Karpas-422 (cell line): ENCODE measurements around the gene PDE8B. TPM values are rescaled to one million over a fixed set of nuclear protein-coding genes. Genes with fewer than 3 reads are reported as not detected.

Experiments used
- DNase-seq: peaks from one replicate; pipeline ENCODE4 v3.0.0-alpha.2; 2015
- H2AFZ ChIP-seq: fragments of 200-600 bp; sonication (generic); 2 replicates; pipeline ENCODE4 v1.6.1; 2014; ENCODE audit warnings: antibody characterized with exemption, low read length, mixed read lengths
- H3K27ac ChIP-seq: fragments of 200-600 bp; sonication (generic); 2 replicates; pipeline ENCODE4 v1.5.1; 2014; ENCODE audit warnings: mild to moderate bottlenecking, low read length, moderate library complexity
- H3K27me3 ChIP-seq: fragments of 200-600 bp; sonication (generic); 2 replicates; pipeline ENCODE4 v1.6.1; 2014; ENCODE audit warnings: low read length, mixed read lengths
- H3K36me3 ChIP-seq: fragments of 200-600 bp; sonication (generic); 2 replicates; pipeline ENCODE4 v1.6.1; 2014; ENCODE audit warnings: low read length, mixed read lengths; ENCODE audit not compliant: insufficient read depth
- H3K4me1 ChIP-seq: fragments of 200-600 bp; sonication (generic); 2 replicates; pipeline ENCODE4 v1.6.1; 2014; ENCODE audit warnings: mild to moderate bottlenecking, low read length, mixed read lengths
- H3K4me2 ChIP-seq: fragments of 200-600 bp; sonication (generic); 2 replicates; pipeline ENCODE4 v1.6.1; 2014; ENCODE audit warnings: low read length, low read depth, mild to moderate bottlenecking; ENCODE audit not compliant: poor library complexity, severe bottlenecking
- H3K4me3 ChIP-seq: fragments of 200-600 bp; sonication (generic); 2 replicates; pipeline ENCODE4 v1.5.1; 2014; ENCODE audit warnings: mild to moderate bottlenecking, antibody characterized with exemption, low read length, mixed read lengths
- H3K79me2 ChIP-seq: fragments of 200-600 bp; sonication (generic); 2 replicates; pipeline ENCODE4 v1.6.1; 2014; ENCODE audit warnings: mild to moderate bottlenecking, low read length, mixed read lengths
- H3K9ac ChIP-seq: fragments of 200-600 bp; sonication (generic); 2 replicates; pipeline ENCODE4 v1.6.0; 2014; ENCODE audit warnings: low read length
- H3K9me2 ChIP-seq: fragments of 200-600 bp; sonication (generic), shearing (Covaris generic); replicated peaks from 2 replicates; pipeline ENCODE4 v1.6.0; 2014; ENCODE audit warnings: mild to moderate bottlenecking, low read length, moderate library complexity; ENCODE audit not compliant: insufficient read depth
- H3K9me3 ChIP-seq: fragments of 300-700, 200-600 bp; sonication (generic); 2 replicates; pipeline ENCODE4 v1.6.1; 2014; ENCODE audit warnings: low read length, mixed read lengths
- H4K20me1 ChIP-seq: fragments of 200-600 bp; sonication (generic); 2 replicates; pipeline ENCODE4 v1.6.1; 2014; ENCODE audit warnings: mild to moderate bottlenecking, antibody characterized with exemption, low read length, low read depth; ENCODE audit not compliant: insufficient read depth
- total RNA-seq: library from RNA; depleted of rRNA; stranded (reverse); fragments of >200 nt; shearing (Covaris generic); gene quantifications from 2 replicates; pipeline ENCODE4 v1.2.3, GENCODE V29; 2014; ENCODE audit warnings: low replicate concordance

Gene PDE8B
- total RNA-seq, 1 experiment from 2014 or later, result 0.15 TPM

DNA sequence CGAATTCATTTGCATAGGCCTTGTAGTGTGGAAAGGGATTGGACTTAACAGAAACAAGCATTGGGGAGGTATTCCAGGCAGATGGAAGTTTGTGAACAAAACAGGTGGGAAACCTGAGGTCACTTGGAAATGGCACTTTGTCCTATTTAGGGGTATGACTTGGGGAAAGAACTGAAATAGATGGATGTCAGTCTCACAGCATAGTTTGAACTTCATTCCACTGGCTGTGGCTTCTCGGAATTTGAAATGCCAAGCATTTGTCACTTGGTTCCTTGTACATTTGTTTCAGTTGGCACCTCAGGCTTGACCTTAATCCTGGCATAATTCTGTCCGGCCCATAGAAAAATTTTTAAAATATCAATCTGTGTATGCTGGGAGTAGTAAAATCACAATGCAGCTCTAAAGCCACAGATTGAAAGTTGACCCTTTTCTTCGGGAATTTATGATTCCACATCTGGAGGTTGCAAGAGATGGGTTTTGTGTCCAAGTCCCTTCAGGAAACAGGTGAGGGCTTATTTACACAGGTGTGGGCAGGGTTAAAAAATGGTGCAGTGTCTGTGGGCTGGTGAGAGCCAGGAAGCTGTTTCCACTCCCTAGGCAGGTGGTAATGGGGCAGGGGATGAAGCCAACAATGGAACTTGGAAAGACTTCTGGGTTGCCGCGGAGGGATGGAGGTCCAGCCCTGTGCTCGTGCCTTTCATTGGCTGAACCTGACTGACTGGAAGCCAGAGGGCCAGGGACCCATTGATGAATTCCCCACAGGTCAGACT, 39.2 kb upstream of the PDE8B start:
- no peak for DNase-seq
- Histone ChIP-seq H2AFZ (no peak overlapping the region), H3K27me3 (no peaks in the 10 kb centered on the region), H3K9me2 (no peaks in the 10 kb centered on the region), H3K79me2 (no peaks in the 10 kb centered on the region), H3K27ac (no peak overlapping the region), H3K9me3 (no peaks in the 10 kb centered on the region), H3K9ac (no peak overlapping the region), H3K36me3 (no peaks in the 10 kb centered on the region), H3K4me2 (no peak overlapping the region), H4K20me1 (no peaks in the 10 kb centered on the region), H3K4me1 (no peaks in the 10 kb centered on the region), H3K4me3 (no peak overlapping the region)

DNA sequence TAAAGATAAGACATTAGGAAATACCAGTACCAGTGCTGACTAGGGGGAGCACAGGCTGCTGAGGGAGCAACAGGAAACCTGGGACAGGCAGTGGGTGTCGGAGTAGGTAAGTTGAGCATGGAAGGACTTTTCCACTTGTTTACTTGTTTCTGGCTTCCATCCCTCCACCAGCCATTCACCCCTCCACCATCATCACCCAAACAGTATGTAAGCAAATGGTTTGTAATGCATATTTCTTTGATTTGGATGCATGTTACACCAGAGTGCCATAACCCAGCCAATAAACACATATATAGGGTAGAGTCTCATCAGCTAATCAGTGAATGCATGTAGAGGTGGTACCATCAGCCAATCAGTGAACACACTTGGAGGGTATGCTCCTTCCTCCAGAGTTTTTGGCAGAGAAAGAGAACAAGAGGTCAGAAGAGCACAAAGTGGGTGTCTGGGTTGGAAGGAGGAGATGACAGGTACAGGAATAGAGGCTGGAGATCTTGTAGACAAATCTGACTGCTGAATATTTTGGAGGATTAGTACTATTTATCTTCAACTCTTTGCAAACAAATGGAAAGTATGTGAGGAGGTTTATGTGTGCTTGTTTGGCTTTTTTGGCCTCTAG, 37.7 kb upstream of the PDE8B start:
- no peak for DNase-seq
- H3K79me2 ChIP-seq, result no peaks in the 10 kb centered on the region

DNA sequence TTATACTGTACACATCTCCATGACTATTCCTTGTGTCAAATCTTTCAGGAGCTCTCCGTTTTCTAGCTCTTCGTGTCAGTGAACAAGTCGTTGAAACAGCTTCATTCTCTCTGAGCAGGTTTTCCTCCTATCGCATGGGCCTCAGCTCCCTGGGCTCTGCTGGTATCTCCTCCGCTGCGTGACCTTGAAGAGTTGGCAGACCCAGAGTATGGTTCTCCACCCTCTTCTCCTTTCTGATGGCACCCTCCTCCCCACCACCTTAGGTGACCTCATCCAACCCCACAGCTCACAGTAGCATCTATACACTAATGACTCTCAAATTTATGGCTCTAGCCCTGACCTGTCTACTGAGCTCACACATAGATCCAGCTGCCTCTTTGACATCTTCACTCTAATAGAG, 36.0 kb upstream of the PDE8B start:
- H3K27ac ChIP-seq, result no peak overlapping the region
- no peaks in the 10 kb centered on the region for H4K20me1 ChIP-seq
- H3K9me3 ChIP-seq, result no peaks in the 10 kb centered on the region
- no peak overlapping the region for H3K4me3 ChIP-seq
- H3K79me2 ChIP-seq, result no peaks in the 10 kb centered on the region
- H2AFZ ChIP-seq, result no peak overlapping the region
- no peaks in the 10 kb centered on the region for H3K4me1 ChIP-seq
- no peaks in the 10 kb centered on the region for H3K36me3 ChIP-seq
- no peak for DNase-seq
- H3K9me2 ChIP-seq, result no peaks in the 10 kb centered on the region
- H3K4me2 ChIP-seq, result no peak overlapping the region
- no peaks in the 10 kb centered on the region for H3K27me3 ChIP-seq
- no peak overlapping the region for H3K9ac ChIP-seq

More for the DNA sequence above, 37.7 kb upstream of the PDE8B start:
- Histone ChIP-seq H3K27me3 (no peaks in the 10 kb centered on the region), H3K27ac (no peak overlapping the region), H2AFZ (no peak overlapping the region), H3K4me2 (no peak overlapping the region), H3K9me2 (no peaks in the 10 kb centered on the region), H3K9me3 (no peaks in the 10 kb centered on the region), H4K20me1 (no peaks in the 10 kb centered on the region), H3K4me3 (no peak overlapping the region), H3K9ac (no peak overlapping the region), H3K4me1 (no peaks in the 10 kb centered on the region), H3K36me3 (no peaks in the 10 kb centered on the region)

DNA sequence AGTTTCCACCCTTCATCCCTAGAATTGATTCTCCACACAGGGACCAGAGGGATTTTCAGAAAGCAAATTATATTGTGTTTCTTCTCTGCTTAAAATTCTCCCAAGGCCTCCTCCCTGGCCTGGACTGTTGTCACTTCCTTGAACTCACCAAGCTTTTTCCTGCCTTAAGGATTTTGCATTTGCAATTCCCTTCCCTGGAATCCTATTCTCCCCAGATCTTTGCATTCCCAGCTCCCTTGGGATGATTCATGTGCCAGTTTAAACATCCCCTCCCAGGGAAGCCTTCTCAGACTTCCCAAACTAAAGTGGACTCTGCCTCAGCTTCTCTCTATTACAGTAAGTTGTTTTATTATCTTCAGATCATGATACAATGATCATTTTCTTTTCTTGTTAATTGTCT, 35.2 kb upstream of the PDE8B start:
- Histone ChIP-seq H3K27ac (no peak overlapping the region), H3K9me3 (no peaks in the 10 kb centered on the region), H4K20me1 (no peaks in the 10 kb centered on the region), H3K4me1 (no peaks in the 10 kb centered on the region), H3K27me3 (no peaks in the 10 kb centered on the region), H3K9ac (no peak overlapping the region), H3K9me2 (no peaks in the 10 kb centered on the region), H3K4me2 (no peak overlapping the region), H3K79me2 (no peaks in the 10 kb centered on the region), H2AFZ (no peak overlapping the region), H3K36me3 (no peaks in the 10 kb centered on the region), H3K4me3 (no peak overlapping the region)
- DNase-seq, result no peak

DNA sequence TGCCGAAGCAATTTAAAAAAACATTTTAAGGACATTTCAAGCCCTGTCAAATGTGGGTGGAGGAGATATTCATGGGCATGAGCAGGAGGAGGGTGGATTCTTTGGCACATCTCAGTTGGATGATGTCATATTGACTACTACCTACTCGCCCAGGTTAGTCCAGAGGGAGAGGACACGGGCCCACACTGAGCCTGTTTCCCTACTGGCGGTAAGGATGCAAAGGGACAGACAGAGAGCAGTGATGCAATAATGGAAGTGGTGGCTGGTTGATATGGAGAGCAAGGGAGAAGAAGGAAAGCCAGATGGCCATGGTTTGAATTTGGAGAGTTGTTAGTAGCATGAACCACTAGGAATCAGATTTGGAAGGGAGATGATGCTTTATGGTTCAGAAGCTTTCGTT, 34.1 kb upstream of the PDE8B start:
- no peaks in the 10 kb centered on the region for H4K20me1 ChIP-seq
- no peaks in the 10 kb centered on the region for H3K27me3 ChIP-seq
- no peak overlapping the region for H3K4me3 ChIP-seq
- no peaks in the 10 kb centered on the region for H3K4me1 ChIP-seq
- H3K36me3 ChIP-seq, result no peaks in the 10 kb centered on the region
- H2AFZ ChIP-seq, result no peak overlapping the region
- no peaks in the 10 kb centered on the region for H3K79me2 ChIP-seq
- no peak for DNase-seq
- no peak overlapping the region for H3K27ac ChIP-seq
- H3K9ac ChIP-seq, result no peak overlapping the region
- H3K9me3 ChIP-seq, result no peaks in the 10 kb centered on the region
- no peak overlapping the region for H3K4me2 ChIP-seq
- no peaks in the 10 kb centered on the region for H3K9me2 ChIP-seq

DNA sequence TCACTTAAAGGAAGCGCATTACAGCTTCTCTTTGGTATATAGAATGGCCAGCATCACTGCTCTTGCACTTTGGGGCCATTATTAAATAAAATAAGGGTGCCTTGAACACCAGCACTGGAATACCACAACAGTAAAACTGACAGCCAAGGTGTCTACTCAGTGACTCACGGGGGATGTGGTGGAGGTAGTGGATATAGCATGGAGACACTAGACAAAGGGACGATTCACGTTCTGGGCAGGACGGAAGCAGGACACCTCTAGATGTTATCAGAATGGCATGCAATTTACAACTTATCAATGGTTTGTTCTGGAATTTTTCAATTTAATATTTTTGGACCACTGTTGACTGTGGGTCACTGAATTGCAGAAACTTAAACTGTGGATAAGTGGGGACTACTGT, 32.9 kb upstream of the PDE8B start:
- Histone ChIP-seq H3K9me2 (no peaks in the 10 kb centered on the region), H3K27ac (no peak overlapping the region), H3K9me3 (no peaks in the 10 kb centered on the region), H3K4me3 (no peak overlapping the region), H3K36me3 (no peaks in the 10 kb centered on the region), H2AFZ (no peak overlapping the region), H3K4me2 (no peak overlapping the region), H4K20me1 (no peaks in the 10 kb centered on the region), H3K27me3 (no peaks in the 10 kb centered on the region), H3K4me1 (no peaks in the 10 kb centered on the region), H3K79me2 (no peaks in the 10 kb centered on the region), H3K9ac (no peak overlapping the region)
- no peak for DNase-seq

DNA sequence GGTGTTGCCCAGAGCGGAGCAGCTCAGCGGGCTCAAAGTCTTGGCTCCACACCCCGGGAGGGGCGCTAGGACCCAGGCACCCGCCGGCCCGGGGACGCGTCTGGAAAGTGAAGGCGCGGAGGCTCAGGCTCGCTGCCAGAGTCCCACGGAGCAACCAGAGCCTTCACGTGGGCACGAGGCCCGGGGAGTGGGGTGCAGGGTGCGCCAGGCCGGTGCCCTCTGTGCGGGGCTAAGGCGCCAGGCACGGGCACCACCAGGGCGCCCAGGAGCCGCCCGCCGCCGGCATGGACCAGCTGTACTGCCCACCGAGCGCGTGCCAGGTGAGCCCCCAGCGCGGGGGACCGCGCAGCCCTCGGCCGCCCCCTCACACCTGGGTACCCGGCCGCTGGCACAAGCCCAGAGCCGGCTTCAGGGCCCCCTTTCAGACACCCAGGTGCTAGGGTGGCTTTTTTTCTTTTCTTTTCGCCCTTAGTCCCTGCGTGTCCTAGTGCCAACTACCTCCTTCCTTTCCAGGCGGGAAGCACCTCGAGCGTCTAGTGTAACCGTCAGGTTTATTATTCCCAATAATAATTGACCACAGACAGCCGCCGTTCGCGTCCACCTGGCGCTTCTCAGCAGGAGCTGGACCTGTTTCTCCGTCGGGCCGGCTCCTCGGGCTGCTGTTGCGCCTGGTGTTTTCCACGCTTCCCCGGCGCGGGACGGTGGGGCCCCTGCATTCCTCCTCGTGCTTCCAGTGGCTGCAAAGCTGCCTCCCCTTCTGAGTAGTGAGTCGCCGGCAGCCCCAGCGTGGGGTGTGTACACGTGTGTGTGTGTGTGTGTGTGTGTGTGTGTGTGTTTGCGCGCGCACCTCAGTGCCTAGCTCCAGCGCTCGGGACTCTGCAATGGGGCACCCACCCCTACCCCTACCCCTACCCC, 30.1 kb upstream of the PDE8B start:
- Histone ChIP-seq H3K9ac (no peak overlapping the region), H3K9me3 (no peaks in the 10 kb centered on the region), H3K27me3 (no peaks in the 10 kb centered on the region), H3K36me3 (no peaks in the 10 kb centered on the region), H3K4me3 (no peak overlapping the region), H4K20me1 (no peaks in the 10 kb centered on the region), H3K79me2 (no peaks in the 10 kb centered on the region), H3K4me2 (no peak overlapping the region), H3K9me2 (no peaks in the 10 kb centered on the region), H2AFZ (no peak overlapping the region), H3K4me1 (no peaks in the 10 kb centered on the region), H3K27ac (no peak overlapping the region)
- DNase-seq, result no peak

DNA sequence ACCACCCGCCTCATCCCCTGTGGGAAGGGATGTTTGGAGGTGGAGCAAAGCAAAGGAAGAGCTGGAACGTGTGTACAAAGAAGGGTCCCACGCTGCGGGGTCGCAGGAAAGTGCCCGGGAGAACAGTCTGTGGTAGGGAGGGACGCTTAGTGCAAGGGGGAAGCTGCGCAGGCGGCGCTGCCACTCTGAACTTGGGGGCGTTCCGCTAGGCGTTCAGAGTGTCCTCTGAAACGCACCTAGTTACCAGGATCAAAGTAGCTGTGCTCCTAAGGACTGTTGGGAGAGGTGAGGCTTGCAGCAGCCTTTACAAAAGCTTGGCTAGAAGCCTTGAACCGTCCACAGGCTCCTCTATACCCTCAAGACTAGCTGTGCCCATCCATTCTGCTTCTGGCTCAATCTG, 29.3 kb upstream of the PDE8B start:
- Histone ChIP-seq H2AFZ (no peak overlapping the region), H3K4me3 (no peak overlapping the region)

More for the DNA sequence above, 29.3 kb upstream of the PDE8B start:
- Histone ChIP-seq H3K79me2 (no peaks in the 10 kb centered on the region), H3K36me3 (no peaks in the 10 kb centered on the region), H3K4me2 (no peak overlapping the region), H3K4me1 (no peaks in the 10 kb centered on the region), H4K20me1 (no peaks in the 10 kb centered on the region), H3K9me3 (no peaks in the 10 kb centered on the region), H3K27me3 (no peaks in the 10 kb centered on the region), H3K27ac (no peak overlapping the region), H3K9me2 (no peaks in the 10 kb centered on the region), H3K9ac (no peak overlapping the region)
- no peak for DNase-seq
